ENCODE measurements around the gene PLEKHG5.

DNA sequence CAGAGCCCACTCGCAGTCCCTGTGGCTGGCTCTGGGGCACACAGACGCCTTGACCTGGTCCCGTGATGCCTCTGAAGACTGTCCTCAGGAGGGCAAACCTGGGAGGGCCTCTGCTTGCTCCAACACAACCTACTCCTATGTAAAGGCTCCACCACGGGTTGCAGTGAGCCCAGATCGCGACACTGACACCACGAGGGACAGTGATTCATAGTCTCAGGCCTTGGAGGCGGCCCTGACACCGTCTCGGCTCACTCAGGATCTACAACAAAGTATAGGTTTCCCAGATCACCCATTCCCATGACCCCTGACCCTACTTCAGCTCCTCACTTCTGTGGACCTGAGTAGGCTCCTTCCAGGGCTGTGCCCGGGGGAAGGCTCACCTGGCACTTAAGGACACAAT lies 34.8 kb upstream of the PLEKHG5 start:
- TF ChIP-seq, protein P1, sequence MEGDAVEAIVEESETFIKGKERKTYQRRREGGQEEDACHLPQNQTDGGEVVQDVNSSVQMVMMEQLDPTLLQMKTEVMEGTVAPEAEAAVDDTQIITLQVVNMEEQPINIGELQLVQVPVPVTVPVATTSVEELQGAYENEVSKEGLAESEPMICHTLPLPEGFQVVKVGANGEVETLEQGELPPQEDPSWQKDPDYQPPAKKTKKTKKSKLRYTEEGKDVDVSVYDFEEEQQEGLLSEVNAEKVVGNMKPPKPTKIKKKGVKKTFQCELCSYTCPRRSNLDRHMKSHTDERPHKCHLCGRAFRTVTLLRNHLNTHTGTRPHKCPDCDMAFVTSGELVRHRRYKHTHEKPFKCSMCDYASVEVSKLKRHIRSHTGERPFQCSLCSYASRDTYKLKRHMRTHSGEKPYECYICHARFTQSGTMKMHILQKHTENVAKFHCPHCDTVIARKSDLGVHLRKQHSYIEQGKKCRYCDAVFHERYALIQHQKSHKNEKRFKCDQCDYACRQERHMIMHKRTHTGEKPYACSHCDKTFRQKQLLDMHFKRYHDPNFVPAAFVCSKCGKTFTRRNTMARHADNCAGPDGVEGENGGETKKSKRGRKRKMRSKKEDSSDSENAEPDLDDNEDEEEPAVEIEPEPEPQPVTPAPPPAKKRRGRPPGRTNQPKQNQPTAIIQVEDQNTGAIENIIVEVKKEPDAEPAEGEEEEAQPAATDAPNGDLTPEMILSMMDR (IDR thresholded peaks at IDR 0.05) = no peak
- TF ChIP-seq POLR2AphosphoS5 (IDR thresholded peaks at IDR 0.05; ENCODE audit: insufficient read depth in 1 of 2, low read depth in 1 of 2) (no peak), POLR2A (IDR thresholded peaks at IDR 0.05) (no peak)

Data from vagina (tissue), 2 donors.